Stimulated activated CD4-positive, alpha-beta T cell treated with anti-CD3 and anti-CD28 coated beads, Interleukin-1b, Interleukin-23, amount 100 ng/mL, for 48 hours (primary cell): ENCODE data around the gene NFS1.

ENCODE experiments used
- DNase-seq: peaks from one replicate; pipeline ENCODE4 v3.0.0-alpha.2; 2020

Gene NFS1

DNA sequence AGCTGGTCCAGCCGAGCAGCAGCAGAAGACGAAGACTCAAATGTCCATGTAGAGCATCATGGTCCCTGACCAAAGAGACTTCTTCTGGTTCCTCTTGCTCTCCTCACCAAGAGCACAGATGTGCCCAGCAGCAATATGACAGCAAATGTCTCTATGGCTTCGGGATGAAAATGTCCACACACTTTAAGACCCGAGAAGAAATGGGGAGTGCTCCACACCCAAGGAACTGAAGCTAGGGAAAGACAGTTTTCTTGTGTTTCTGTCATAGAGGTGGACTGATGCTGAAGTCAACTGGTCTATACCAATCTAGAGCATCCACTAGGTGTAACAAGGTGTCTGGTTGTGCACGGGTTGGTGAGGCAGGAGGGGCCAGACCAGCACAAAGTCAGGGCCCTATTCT, 29.9 kb downstream of the NFS1 start:
- no peak for DNase-seq

DNA sequence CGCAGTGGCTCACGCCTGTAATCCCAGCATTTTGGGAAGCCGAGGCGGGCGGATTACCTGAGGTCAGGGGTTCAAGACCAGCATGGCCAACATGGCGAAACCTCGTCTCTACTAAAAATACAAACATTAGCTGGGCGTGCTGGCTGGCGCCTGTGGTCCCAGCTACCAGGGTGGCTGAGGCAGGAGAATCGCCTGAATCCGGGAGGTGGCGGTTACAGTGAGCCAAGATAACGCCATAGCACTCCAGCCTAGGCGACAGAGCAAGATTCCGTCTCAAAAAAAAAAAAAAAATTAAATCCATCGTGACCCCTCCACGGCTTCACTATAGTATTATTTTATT, 33.2 kb downstream of the NFS1 start:
- no peak for DNase-seq

DNA sequence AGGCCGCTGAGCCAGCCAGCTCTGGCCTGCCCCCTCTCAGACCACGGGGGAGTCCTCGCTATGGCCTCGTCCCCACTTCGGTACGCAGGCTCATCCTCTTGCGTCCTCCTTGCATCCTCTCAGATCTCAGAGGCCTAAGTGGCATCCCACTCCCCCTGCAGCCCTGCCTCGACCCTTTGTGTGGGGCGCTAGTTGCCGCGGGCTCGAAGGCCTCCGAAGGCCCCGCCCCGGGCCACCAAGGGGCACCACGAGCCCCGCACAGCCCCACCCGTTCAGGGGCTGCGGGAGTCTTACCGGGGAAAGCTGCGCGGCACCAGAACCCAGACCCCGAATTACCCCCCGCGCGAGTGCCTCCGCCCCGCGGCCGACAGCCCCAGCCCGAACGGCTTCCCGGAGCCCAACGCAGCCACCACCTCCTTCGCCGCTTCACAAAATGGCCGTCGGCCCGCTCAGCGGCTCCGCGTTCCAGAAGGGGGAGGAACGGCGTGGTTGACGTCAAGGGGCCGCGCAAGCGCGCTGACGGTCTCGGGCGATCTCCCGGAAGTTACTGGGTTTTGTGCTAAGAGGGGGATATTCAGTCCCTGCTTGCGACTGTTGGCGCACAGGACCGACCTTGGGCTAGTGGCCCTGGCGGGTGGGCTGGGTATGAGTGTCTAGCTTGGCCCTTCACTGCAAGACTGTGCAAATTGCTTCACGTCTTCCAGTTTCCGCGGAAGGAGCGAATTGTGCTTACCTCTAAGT, 34.5 kb downstream of the NFS1 start, which contains the start of the genes CPNE1 and RBM12:
Gene CPNE1, minus strand, starts transcription at position 435 of the 741 bp plus-strand sequence. CDS start 31,977 bp downstream, outside the sequence.
Gene RBM12, minus strand, starts transcription at position 435 of the 741 bp plus-strand sequence. CDS start 9,578 bp downstream, outside the sequence.
- peak; percentile 93 for DNase-seq

DNA sequence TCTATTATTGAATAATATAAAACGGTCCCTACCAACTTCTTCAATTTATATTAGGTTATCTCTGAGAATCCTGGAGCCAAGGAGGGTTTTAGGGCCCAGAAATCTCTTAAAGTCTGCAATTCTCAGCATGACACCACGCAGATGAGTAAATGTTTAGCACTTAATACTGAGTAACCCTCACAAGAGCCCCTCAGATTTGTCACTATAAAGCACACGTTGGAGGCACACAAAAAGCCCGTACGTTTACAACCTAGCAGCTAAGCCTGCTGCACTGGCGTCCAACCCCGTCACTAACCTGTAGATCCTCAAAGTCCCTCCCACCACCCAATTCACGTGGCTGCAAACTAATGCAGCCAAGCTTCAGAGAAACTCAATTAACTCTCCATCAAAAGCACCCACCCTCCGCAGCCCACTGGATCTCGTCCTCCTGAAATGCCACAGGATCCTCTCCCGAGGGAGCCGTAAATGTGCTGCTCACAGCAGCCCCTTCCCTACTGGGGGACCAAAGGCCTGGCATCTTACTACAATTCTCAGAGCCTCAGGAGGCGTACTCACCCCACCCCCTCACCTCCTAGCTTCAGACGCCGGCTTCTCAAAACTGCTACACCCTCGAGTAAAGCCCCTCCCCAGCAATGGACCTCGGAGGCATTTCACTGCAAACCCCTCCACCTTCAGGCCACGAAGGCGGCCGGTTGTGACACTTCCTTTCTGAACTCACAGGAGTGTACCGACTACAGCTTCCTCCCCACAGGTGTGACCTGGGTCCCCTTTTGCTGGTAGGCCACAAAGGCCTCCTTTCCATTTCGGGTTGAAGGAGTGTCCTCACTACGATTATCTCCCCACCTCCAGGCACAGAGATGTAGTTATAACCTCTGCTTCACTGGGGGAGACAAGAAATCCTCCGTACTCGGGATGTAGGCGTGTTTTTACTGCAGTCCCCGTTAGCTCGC, 35.4 kb downstream of the NFS1 start:
- peak; percentile 67 for DNase-seq

DNA sequence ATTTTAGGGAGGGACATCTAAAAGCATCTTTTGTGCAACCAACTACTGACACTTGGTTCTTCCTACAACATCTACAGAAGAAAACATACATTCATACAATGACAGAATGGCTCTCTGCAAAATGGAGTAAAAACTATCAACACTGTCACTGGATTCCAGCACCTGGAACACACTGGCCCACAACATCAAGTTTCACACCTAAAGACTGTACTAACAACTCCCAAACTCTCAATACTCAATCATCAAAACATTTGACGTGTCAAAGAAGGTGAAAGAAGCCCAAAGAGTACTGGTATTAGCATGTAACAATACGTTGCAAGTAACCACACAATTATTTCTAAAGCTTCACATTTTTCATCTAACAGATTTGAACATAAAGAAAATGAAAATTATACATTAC, 36.6 kb downstream of the NFS1 start:
- DNase-seq, result peak; percentile 18

DNA sequence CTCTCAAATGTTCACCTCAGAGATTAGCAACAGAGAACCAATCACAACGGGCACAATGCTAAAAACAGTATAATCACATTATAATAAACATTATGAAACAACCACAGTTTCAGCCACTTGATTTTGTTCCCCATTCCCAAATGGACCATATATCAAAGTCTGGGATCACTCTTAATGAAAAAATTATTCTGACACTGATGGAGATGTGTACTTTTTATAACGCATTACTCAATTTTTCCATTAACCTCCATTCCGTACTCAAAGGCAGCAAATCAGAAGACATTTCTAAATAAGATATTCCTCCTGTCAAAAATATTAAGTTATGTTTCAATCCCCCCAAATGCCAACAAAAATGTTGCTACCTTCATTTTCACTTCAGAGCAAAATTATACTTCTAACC, 37.2 kb downstream of the NFS1 start:
- no peak for DNase-seq

DNA sequence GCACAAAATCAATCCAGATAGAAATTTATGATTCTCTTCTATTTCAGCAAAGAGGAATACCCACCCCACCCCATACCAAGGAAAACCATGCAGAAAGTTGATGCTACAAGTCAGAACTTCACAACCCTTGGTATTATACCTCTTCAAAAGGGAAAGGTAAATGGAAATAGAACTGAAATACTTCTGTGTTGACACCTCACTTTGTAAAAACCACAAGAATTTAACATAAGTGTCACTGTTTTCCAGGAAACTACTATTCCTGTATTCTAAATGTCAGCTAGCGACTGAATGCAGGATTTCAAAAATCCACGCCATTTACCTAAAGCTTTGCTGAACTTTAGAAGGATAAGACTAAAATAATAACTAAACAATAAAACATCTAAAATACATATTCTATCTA, 38.1 kb downstream of the NFS1 start:
- DNase-seq, result no peak

DNA sequence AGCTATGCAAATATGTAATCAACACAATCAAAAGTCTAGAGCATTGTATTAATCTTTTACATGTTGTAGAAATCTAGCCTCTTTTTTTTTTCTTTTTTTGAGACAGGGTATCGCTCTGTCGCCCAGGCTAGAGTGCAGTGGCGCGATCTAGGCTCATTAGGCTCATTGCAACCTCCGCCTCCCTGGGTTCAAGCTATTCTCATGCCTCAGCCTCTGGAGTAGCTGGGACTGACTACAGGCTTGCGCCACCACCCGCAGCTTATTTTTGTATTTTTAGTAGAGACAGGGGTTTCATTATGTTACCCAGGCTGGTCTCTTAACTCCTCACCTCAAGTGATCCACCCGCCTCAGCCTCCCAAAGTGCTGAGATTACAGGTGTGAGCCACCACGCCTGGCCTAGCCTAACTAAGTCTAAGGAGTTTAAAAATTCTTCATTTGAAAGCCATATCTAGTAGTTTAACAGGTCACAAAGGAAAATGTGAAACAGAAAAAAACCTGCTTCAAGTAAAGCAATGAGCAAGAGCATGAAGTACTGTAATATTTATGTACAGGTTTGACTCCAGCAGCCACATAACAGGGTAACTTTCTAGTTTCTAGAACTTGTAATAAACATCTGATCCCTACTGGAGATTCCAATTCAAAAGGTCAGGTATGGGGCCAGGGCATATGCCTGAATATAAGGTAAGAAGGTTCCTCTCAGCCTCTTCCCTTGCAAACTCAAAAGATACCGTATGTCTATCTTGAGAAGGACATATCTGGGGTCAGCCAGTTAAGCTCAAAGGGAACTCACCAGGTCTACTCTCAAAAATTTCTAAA, 38.8 kb downstream of the NFS1 start:
- peak; percentile 55 for DNase-seq

DNA sequence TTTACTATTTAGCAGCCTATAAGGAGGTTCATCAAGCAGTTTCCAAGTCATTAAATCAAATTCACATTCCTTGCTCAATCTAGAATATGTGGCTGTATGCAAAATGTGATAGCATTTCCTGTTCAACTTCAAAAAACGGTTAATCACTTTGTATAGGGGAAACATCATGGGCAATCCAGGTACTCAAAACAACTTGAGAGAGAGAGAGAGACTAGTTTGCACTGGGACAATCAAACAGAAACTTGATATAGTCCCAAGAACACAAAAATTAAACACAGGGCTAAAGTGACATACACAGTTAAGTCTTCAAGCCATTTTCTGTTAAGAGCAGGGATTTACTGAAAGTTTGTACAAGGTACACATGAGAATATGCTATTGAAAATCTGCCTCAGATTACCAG, 41.9 kb downstream of the NFS1 start:
- no peak for DNase-seq

DNA sequence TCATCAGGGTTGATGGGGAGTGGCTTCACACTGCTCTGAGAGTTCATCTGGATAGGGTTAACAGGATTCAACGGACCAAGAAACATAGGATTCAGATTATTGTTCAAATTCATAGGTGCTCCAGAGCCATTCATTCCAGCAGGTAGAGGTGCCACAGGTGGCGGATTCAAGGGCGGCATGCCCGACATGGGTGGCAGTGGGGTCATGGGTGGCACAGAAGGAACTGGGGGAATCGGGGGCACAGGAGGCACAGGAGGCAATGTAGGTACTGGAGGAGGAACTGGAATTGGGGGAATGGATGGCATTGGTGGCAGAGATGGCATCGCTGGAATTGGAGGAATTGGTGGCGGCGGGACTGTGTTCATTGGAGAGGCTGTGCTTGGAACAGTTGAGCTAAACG, 44.7 kb downstream of the NFS1 start:
- DNase-seq, result no peak

DNA sequence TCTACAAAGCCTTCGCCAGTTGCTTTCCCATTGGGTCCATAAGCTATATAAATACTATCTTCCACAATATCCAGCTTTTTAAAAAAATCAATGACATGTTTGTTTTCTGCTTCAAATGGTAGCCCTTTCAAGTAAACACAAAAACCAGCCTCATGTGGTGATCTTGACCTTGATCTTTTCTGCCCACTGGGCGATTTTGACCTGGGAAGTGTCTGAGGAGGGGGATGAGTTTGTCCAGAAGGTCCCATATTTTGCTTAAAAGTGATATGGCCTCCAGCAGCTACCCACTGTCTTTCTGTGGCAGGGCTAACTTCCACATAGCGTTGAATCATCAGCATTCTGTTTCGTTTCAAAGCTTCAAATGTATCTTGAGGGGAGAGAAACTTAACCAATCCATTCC, 45.3 kb downstream of the NFS1 start:
- no peak for DNase-seq

DNA sequence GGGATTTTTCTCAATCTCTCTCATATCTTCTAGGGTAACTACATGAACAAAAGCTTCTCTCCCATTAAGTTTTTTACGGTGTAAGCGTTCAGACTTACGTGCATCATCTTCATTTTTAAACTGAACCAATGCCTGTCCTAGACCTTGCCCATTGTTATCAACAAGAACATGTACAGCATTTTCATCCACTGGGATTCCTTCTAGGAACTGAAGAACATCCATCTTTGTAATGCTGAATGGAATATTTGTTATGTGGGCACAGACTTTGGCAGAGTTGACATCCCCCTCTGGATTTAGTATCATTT, 45.8 kb downstream of the NFS1 start:
- DNase-seq, result no peak

DNA sequence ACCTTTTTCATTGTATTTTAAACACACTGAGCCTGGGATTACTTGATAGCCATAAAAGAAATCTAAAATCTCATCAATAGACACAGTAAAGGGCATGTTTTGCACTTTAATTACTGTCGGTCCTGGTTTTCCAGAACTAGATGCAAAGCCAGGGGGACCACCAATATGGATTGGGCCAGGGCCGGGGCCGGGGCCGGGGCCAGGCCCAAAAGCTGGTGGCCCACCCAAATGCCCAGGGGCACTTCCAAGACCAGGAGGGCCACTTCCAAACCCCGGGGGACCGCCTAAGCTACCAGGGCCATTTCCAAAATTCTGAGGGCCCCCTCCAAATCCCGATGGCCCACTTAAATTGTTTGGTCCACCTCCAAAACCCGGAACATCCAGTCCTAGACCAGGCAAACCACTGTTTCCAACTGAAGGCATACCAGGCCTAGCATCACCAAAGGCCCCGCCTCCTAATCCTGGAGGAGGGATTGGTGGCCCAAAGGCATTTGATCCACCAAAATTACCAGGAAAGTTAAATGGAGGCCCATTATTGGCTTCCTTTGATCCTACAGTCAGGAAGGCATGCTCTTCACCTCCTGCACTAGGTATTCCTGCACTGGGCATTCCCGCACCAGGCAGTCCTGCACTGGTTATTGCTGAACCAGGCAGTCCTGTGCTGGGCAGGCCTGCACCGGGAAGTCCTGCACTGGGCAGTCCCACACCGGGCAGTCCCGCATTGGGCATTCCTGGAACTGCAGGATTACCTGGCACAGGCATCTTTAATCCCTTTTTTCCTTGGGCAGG, 46.3 kb downstream of the NFS1 start:
- DNase-seq, result no peak

DNA sequence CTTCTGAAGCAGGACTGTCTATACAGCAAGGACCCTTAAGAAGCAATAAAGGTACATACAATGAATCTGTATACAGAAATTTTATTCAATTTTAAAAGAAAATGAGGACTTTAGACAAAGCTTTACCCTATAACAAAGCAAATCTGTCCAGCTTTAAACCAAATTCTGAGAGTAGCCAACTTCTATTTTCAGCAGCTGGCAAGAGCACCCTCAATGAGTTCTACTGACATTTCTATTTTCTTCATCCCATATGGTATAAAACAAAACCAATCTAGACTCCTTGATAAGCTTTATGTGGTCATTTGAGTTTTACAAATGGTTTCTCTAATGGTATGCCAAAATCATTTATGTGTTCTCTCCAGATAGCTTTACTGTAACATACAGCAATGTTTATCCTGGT, 47.2 kb downstream of the NFS1 start:
- no peak for DNase-seq

DNA sequence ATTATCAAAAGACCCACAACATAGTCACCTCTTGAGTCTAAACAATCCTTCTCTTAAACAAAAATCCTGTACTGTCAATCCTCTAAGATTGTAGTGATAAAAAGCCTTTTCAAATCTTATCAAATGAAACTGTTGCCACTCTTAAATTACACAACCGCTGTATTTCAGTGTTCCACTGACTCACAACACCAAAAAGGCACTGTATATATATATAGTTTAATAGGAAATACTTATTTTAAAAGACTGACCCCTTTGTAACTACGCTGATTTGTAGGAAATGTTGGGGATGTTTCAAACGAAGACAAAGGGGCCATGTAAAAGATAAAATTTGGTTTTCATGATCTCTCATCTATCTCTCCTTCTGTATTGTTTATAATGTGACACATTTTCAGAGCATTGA, 48.5 kb downstream of the NFS1 start:
- no peak for DNase-seq

DNA sequence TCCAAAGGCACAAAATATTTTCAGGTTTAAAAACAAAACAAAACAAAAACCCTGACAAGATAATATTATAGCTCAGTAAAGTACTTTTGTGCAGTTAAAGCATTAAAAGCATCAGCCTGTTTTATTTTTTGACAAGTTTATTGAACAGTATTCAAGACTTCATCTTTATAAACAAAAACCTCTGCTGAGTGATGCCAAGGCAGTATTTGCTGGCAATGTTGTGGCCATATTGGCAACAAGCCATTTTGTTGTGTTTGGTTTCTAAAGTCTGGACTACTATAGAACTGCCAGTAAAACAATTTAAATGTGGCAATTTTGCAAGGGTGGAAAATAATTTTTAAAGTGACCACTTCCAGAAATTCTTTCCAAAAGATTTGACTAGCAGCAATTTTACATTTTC, 50.3 kb downstream of the NFS1 start:
- no peak for DNase-seq

DNA sequence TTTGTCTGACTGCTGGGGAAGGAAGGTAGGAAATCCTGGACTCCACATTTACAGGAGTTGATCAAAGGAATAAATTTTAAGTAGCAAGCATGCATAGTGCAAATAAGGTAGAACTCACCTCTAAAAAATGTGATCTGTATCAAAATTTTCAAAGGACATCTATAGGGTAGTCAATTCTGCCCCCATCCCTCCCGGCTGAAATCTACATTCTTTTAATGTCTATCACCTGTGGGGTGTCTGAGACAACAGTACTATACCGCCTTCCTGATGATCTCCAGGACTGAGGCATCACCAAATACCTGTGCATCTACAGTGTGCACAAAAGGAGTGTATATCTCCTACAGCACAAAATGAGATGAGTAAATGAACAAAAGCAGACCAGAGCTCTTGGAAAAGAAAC, 54.3 kb downstream of the NFS1 start:
- no peak for DNase-seq

DNA sequence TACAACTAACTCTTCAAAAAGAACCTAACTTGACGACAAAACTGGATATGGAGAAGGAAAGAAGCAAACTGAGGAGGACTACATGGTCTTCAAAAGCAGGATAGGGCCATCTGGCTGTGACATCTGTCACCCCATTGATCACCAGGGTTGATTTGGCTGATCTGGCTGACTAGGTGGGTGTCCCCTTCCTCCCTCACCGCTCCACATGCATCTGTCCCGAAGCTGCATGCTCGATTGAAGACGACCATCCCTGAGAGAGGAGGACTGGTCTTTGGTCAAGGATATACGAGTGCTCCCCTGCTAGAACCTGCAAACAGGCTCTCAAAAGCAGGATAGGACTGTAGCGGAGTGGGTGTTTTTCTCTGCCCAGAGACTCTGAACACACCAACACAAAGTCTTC, 56.1 kb downstream of the NFS1 start:
- DNase-seq, result no peak

DNA sequence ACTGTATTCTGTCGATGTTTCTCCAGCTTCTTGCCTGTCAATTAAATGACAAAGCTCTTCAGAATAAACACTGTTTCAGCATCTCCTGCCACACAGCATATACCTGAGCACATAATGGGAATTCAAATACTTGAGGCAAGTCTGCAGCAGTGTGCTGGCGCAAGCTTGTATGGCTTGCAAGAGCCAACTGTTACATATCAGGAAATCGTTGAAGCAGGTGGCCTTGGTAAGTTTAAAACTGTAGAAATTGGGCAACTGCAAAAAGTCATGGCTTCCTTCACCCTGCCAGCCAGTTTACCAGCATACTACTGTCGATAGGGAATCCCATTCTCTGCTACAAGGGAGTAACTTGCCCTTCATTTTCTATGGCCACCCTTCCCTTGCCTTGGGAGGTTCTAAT, 57.4 kb downstream of the NFS1 start:
- no peak for DNase-seq

DNA sequence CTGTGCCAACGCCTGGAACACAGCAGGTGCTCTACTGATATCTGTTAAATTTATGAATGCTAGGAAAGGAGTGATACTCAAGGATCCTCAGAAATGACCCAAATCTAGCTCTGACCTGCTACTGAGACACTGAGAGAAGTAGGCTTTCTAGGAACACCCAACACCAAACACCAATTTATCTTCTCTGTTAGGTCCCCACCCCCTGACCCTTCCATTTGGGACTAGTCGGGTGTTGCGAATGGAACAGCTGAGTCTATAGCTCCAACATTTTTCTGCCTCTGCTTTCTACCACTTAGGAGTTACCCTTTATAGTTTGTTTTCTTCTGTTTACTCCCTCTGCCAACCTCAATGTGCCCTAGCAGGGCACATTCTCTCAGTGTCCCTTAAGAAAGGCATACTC, 58.4 kb downstream of the NFS1 start:
- DNase-seq, result no peak

DNA sequence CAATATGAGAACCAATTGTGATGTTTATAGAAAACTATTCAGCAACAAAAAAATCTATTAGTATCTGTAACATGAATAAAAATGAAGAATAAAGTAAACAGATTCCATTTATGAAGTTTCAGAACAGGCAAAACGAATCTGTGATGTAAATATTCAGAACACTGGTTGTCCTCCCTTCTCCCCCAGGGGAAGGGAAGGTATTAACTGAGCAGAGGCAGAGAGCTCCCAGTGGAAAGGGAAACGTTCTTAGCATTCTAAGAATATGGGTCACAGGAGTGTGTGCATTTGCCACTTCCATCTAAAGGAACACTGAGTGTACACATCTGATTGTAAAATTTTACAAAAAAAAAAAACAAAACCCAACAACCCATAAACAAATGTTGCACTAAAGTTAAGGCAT, 60.4 kb downstream of the NFS1 start:
- no peak for DNase-seq

DNA sequence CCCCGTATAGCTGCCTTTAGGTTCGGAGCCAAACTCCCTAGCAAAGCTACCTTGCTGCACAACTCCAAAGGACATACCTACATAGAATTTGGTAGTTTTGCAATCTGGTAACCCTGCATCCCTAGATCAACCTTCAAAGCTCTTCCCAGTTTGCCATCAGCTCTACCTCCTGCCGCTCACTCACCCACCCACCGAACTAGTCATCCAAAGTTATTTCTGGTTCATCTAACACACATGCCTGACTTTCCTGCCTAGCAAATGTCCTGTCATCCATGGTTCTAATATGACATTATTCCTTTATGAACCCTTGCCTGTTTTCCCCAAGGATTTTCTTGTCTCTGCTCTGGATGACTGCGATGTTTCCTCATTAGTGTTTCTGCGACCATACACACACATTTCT, 61.9 kb downstream of the NFS1 start:
- no peak for DNase-seq

DNA sequence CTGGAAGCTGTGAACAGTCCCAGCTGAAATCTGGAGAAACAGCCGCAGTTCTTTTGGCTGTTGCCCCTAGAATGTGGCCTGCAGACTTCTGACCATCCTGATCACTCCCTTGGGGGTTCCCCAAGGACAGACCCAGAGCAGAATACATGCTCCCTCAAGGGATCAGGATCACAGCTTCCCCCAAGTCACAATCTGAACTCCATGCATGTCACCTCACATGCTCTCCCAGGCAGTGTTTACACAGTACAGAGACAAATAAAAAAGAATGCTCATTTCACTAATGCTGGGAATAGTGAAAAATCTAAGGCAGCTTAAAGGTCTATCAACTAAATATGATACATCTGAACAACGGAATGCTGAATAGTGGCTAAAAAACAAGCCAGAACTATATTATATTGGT, 63.1 kb downstream of the NFS1 start:
- DNase-seq, result no peak
